ENCODE data around the gene TMEM138.

DNA sequence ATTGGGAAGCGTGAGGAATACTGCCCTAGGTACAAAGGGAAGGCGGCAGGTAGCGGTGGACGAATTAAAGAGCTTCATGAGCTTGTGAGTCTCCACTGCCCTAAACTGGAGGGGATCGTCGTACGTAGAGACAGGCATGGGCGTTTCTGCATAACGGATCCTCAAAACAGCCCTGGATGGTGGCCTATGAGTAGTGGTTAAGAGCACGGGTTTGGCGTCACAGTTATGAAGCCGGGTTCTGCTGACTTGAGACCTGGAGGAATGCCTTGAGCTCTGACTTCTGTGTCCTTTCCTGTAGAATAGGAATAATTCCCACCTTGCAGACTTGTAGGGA is 335 bp downstream of the TMEM138 start:
- TF ChIP-seq, protein P1, sequence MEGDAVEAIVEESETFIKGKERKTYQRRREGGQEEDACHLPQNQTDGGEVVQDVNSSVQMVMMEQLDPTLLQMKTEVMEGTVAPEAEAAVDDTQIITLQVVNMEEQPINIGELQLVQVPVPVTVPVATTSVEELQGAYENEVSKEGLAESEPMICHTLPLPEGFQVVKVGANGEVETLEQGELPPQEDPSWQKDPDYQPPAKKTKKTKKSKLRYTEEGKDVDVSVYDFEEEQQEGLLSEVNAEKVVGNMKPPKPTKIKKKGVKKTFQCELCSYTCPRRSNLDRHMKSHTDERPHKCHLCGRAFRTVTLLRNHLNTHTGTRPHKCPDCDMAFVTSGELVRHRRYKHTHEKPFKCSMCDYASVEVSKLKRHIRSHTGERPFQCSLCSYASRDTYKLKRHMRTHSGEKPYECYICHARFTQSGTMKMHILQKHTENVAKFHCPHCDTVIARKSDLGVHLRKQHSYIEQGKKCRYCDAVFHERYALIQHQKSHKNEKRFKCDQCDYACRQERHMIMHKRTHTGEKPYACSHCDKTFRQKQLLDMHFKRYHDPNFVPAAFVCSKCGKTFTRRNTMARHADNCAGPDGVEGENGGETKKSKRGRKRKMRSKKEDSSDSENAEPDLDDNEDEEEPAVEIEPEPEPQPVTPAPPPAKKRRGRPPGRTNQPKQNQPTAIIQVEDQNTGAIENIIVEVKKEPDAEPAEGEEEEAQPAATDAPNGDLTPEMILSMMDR (IDR thresholded peaks at IDR 0.05; ENCODE audit: low read depth, low read length, poor library complexity, severe bottlenecking), result no peak
- TF ChIP-seq EZH2phosphoT487 (IDR thresholded peaks at IDR 0.05; ENCODE audit: borderline replicate concordance, low read length), result no peak
